ENCODE data around the gene ZSCAN25. TPM values are rescaled to one million over a fixed set of nuclear protein-coding genes. Genes with fewer than 3 reads are reported as not detected.

The ZSCAN25 gene
- total RNA-seq, 2 donors from 2014 or later: 22.2 to 23.1 TPM

- Histone ChIP-seq H3K27me3 (ENCODE audit: control insufficient read depth, insufficient read depth, low read length, poor library complexity, severe bottlenecking) (no peaks in the 10 kb centered on the region), H3K36me3 (ENCODE audit: control insufficient read depth, insufficient read depth, low read length) (no peaks in the 10 kb centered on the region), H3K27ac (ENCODE audit: low read depth, low read length) (no peak overlapping the region), H3K4me1 (ENCODE audit: control insufficient read depth, insufficient read depth, low read length) (no peaks in the 10 kb centered on the region), H3K9me3 (ENCODE audit: control insufficient read depth, low read length) (no peaks in the 10 kb centered on the region), H3K4me3 (ENCODE audit: low read length) (no peak overlapping the region), H3K9ac (ENCODE audit: extremely low read depth, low read length, poor library complexity, severe bottlenecking) (no peak overlapping the region)
- 94 to 95% methylated on average over 6 to 7 of the region's 7 CpGs for WGBS, 2 experiments (ENCODE audit: insufficient coverage in 1 of 2, insufficient read length in 1 of 2)
- Mint-ChIP-seq H3K4me3 (no peak overlapping the region), H3K27me3 (ENCODE audit: insufficient read depth) (no peaks in the 10 kb centered on the region), H3K9me3 (no peaks in the 10 kb centered on the region), H3K27ac (no peak overlapping the region), H3K4me1 (no peaks in the 10 kb centered on the region), H3K36me3 (ENCODE audit: low read depth) (no peaks in the 10 kb centered on the region)
- no peak for DNase-seq
- TF ChIP-seq CTCF (conservative IDR thresholded peaks at IDR 0.05): no peak
Measured at GRCh38 chr7:99672573-99672972, 55.8 kb downstream of the ZSCAN25 start.

DNA sequence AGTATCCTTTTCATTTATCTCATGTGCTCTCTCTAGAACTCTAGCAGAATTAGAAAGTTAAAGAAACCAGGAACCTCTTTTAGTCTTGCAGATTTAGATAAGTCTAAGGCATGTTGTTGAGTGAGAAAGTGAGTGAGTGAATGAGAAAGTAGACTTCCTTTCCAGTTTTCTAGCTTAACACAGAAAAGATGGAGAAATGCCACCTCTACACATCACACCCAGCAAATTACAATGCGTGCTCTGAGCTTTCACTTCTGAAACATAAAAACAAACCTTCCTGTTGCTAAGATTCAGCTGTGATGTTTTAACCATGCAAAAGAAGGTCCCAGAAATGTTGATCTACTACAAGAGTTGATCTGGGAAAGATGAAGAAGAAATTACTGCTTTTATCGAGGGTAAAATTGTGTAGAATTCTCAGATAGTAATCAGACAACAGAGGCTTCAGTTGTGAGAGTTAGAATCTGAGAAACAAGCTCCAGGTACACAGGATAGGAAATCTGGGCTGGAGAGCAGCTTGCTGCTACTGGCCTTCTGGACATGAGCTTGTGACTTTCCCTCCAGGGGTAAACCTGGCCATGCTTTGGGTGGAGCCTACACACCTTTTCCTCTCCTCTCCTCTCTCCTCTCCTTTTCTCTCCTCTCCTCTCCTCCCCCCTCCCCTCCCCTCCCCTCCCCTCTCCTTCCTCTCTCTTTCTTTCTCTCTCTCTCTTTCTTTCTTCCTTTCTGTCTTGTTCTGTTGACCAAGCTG lies 58.4 kb downstream of the ZSCAN25 start:
- H3K27me3 Mint-ChIP-seq (ENCODE audit: insufficient read depth): no peaks in the 10 kb centered on the region
- no peak overlapping the region for H3K4me3 Mint-ChIP-seq
- Histone ChIP-seq H3K4me1 (ENCODE audit: control insufficient read depth, insufficient read depth, low read length) (no peaks in the 10 kb centered on the region), H3K27ac (ENCODE audit: low read depth, low read length) (no peak overlapping the region), H3K4me3 (ENCODE audit: low read length) (no peak overlapping the region), H3K27me3 (ENCODE audit: control insufficient read depth, insufficient read depth, low read length, poor library complexity, severe bottlenecking) (no peaks in the 10 kb centered on the region), H3K9ac (ENCODE audit: extremely low read depth, low read length, poor library complexity, severe bottlenecking) (no peak overlapping the region), H3K9me3 (ENCODE audit: control insufficient read depth, low read length) (no peaks in the 10 kb centered on the region), H3K36me3 (ENCODE audit: control insufficient read depth, insufficient read depth, low read length) (no peaks in the 10 kb centered on the region)
- H3K36me3 Mint-ChIP-seq (ENCODE audit: low read depth): no peaks in the 10 kb centered on the region
- no peak for DNase-seq
- no peaks in the 10 kb centered on the region for H3K9me3 Mint-ChIP-seq
- no peak overlapping the region for H3K27ac Mint-ChIP-seq
- WGBS, 2 experiments (ENCODE audit: insufficient coverage in 1 of 2, insufficient read length in 1 of 2): 94 to 96% methylated on average over 2 of the region's 2 CpGs
- no peak for TF ChIP-seq CTCF (conservative IDR thresholded peaks at IDR 0.05)
- H3K4me1 Mint-ChIP-seq: peaks cover 7% of the 10 kb centered on the region

- Histone ChIP-seq H3K9ac (ENCODE audit: extremely low read depth, low read length, poor library complexity, severe bottlenecking) (no peak overlapping the region), H3K4me1 (ENCODE audit: control insufficient read depth, insufficient read depth, low read length) (no peaks in the 10 kb centered on the region), H3K27ac (ENCODE audit: low read depth, low read length) (no peak overlapping the region), H3K9me3 (ENCODE audit: control insufficient read depth, low read length) (peaks cover 11% of the 10 kb centered on the region), H3K4me3 (ENCODE audit: low read length) (no peak overlapping the region), H3K36me3 (ENCODE audit: control insufficient read depth, insufficient read depth, low read length) (no peaks in the 10 kb centered on the region), H3K27me3 (ENCODE audit: control insufficient read depth, insufficient read depth, low read length, poor library complexity, severe bottlenecking) (no peaks in the 10 kb centered on the region)
- H3K27me3 Mint-ChIP-seq (ENCODE audit: insufficient read depth): no peaks in the 10 kb centered on the region
- no peak overlapping the region for H3K4me3 Mint-ChIP-seq
- peaks cover 2% of the 10 kb centered on the region for H3K36me3 Mint-ChIP-seq (ENCODE audit: low read depth)
- DNase-seq: no peak
- TF ChIP-seq CTCF (conservative IDR thresholded peaks at IDR 0.05): no peak
- WGBS, 2 experiments (ENCODE audit: insufficient coverage in 1 of 2, insufficient read length in 1 of 2): 83 to 94% methylated on average over 2 to 4 of the region's 4 CpGs
- no peak overlapping the region for H3K27ac Mint-ChIP-seq
- peaks cover 8% of the 10 kb centered on the region for H3K9me3 Mint-ChIP-seq
- H3K4me1 Mint-ChIP-seq: peaks cover 7% of the 10 kb centered on the region
Measured at GRCh38 chr7:99677013-99677647, 60.4 kb downstream of the ZSCAN25 start.
